Measurements from ENCODE around the gene TGFBR1.

The TGFBR1 gene

DNA sequence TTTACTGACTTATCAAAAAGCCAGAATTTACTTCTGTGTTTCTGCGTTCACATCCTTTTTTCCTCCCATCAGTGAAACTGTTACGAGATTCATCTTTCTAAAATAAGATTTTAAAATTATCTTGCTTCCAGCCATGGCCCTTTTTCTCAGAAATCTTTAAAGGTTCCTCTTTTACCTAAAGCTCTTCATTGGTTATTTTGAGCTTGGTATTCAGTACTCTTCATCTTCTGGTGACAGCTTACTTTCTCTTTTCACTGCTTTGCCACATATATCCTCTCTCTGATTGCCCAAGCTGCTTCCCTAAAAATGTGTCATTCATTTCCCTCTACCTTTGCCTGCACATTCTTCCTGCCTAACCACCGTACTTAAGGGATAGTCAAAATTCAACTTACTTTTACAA is 32.3 kb downstream of the TGFBR1 start:
- DNase-seq (ENCODE audit: low read depth) = no peak

DNA sequence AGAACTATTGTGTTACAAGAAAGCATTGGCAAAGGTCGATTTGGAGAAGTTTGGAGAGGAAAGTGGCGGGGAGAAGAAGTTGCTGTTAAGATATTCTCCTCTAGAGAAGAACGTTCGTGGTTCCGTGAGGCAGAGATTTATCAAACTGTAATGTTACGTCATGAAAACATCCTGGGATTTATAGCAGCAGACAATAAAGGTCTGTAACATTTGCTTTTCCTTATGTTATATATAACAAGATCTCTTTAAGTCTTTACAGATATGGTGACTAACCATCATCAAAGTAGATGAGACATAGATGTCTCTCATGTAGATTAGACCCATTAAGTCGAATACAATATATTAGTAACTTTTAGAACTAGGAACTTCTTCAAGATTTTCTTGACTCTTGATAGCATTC is 33.0 kb downstream of the TGFBR1 start:
- no peak for DNase-seq (ENCODE audit: low read depth)

DNA sequence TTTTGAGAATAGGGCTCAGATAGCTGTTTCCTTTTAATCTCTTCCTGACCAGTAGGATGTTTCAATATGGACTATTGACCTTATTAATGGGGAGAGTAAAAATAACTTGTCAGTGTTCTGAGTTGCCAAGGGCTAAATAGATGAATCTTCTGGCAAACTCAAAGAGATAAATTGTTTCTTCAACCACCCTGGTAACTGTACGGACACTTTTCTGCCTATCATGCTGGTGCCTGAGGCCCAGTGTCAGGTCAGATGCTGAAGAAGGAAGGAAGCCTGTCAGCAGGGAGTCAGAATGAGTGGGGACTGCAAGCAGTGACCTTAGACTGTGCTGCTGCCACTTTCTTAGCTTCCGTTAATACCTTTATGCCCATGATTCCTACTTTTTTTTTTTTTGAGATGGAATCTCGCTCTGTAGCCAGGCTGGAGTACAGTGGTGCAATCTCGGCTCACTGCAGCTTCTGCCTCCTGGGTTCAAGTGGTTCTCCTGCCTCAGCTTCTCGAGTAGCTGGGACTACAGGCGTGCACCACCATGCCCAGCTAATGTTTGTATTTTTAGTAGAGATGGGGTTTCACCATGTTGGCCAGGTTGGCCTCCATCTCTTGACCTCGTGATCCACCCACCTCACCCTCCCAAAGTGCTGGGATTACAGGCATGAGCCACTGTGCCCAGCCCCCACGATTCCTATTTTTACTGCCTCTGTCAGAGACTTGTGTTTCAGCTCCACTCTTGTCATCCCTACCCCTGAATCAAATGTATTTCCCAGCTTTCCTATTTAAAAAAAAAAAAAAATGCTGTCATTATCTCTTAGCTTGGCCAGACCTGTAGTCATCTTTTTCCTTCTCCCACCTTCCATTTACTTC is 33.7 kb downstream of the TGFBR1 start:
- no peak for DNase-seq (ENCODE audit: low read depth)

DNA sequence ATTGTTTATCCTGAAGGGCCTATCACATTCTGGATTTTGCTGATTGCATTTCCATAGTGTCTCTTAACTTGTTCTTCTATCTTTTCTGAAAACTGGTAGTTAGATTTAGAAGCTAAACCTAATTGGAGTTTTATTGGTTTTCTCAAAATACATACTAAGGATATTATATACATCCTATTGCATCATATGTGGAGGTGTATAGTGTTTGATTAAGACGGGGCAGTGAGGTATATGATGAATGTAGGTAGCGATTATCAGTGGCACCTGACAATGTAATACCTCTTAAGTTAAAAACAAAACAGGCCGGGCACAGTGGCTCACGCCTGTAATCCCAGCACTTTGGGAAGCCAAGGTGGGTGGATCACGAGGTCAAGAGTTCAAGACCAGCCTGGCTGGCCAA is 35.0 kb downstream of the TGFBR1 start:
- DNase-seq (ENCODE audit: low read depth) = no peak

DNA sequence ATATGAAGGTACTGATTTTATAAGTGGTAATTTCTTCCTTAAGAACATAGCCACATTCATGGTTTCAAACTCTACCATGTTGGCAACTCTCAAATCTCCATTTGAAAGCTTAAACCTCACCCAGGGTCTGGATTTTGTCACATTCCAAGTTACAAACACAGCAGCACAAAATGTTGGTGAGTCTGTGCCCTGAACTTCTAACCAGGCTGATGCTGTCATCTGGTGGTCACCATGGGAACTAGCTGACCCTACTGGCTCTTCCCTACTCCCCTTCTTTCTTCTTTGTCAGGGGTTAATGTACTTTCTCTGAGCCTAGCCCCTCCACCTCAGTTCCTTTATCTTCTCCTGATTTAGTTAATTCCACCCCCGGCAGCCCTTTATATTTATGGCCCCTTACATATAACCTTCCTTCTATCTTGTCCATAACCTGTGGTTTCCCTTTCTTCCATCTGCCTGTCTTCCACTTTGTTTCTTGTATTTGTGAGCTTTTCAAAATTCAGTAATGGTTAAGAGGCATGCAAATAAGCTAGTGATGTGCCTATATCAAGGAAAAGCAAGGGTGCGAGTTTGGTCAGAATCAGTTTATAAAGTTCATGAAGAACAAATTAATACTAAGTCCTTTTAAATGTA is 35.9 kb downstream of the TGFBR1 start:
- DNase-seq (ENCODE audit: low read depth) = peak; percentile 10

DNA sequence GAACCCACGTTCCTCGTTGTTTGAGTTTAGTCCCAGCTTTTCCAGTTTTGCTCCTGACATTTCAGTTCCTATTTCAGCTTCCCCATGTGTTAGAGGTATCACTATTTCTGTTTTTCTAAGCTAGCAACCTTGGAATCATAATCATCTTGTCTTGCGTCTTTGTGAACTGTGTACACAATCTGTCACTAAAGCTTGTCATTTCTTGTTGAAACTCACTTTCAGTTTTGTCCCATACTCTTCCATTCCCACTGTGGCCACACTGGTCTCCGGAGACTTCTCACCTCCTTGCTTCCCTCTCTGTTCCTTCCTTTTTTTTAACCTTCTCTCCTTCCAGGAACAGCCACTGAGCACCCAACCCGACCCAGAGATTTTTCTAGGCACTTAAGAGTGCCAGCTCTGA is 36.9 kb downstream of the TGFBR1 start:
- DNase-seq (ENCODE audit: low read depth) = no peak

DNA sequence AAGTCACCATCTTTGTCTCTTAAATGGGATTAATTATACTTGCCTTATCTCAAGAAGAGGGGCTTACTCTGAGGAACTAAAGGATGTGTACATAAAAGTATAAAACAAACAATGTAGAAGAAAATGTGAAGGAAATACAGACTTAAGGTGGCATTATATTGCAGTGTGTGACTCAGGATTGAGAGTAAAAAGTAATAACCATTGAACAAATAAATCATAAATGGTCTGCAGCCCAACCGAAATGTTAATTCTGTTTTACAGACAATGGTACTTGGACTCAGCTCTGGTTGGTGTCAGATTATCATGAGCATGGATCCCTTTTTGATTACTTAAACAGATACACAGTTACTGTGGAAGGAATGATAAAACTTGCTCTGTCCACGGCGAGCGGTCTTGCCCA is 37.4 kb downstream of the TGFBR1 start:
- DNase-seq (ENCODE audit: low read depth) = no peak

DNA sequence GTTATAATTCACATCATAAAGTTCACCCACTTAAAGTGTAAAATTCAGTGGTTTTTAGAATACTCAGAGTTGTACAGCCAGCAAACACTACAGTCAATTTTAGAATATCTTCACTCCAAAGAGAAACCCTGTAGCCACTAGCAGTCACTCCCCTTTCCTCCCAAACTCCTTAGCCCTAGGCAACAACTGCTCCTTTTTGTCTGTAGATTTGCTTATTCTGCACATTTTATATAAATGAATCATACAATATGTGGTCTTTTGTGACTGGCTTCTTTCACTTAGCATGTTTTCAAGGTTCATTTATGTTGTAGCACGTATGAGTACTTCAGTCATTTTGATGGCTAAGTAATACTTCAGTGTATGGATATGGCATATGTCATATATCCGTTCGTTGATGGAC is 38.7 kb downstream of the TGFBR1 start:
- no peak for DNase-seq (ENCODE audit: low read depth)

DNA sequence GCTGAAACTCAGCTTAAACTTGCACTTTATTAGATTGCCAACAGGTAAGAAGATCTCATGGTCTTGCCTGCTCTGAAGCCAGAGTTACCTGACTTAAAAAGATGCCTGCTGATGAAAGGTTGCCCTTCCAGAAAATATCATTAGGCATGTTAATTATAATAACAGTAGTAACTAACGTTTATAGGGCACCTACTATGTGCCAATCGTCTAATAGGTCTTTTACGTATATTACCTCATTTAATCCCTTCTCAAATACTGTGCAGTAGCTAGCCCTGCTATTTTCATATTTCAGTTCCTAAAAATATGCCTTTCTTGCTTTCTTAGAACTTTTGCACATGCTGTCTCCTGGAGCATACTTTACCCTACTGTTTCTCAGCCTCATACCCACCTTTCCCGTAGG is 40.1 kb downstream of the TGFBR1 start:
- no peak for DNase-seq (ENCODE audit: low read depth)

DNA sequence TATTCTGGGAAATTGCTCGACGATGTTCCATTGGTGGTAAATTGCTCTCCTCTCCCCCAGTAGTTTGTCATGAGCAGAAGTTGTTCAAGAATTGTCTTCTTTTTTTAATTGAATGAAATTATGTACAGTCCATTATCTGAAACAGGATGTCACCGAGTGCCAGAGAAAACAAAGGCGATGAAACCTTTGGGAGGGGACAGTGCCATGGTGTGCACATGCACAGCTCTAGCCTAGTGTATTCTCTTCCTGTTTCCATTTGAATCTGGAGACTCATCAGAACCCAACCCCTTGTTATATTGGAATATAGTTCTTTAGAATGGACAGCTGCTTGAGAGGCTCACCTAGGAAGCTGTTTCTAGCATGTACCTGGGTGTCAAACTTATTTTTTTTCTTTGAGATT is 41.7 kb downstream of the TGFBR1 start:
- no peak for DNase-seq (ENCODE audit: low read depth)

DNA sequence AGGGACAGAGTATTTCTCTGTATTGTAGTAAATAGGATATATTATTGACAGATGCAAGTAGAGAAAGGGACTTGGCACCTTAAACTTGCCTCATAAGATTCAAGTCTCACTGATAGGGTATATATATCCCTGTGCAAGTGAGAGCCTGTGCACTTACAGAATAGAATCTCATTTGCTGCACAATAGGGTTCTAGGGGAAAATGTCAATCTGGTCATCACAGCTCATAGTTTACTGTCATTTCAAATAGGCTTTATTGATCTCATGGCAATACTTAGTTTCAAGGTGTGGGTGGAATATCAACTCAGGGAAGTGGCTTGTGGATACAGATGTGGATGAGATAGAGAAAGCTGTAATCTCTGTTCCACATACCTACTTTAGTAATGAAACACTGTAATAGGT is 42.3 kb downstream of the TGFBR1 start:
- no peak for DNase-seq (ENCODE audit: low read depth)

DNA sequence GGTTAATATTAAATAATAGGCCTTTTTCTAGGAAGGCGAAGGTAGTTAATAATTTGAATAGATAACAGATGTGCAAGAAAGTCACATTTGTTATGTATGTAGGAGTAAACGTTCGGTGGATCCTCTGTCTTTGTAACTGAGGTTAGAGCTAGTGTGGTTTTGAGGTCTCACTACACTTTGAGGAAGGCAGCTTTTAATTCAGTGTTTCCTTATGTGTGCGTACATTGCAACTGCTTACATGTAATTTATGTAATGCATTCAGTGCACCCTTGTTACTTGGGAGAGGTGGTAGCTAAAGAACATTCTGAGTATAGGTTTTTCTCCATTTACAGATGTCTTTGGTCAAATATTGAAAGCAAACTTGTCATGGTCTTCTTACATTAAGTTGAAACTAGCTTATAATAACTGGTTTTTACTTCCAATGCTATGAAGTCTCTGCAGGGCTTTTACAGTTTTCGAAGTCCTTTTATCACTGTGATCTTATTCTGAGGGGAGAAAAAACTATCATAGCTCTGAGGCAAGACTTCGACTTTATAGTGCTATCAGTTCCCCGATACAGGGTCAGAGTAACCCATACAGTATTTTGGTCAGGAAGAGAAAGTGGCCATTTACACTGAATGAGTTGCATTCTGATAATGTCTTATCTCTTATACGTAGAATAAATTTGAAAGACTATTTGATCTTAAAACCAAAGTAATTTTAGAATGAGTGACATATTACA is 45.7 kb downstream of the TGFBR1 start:
- DNase-seq (ENCODE audit: low read depth) = no peak

DNA sequence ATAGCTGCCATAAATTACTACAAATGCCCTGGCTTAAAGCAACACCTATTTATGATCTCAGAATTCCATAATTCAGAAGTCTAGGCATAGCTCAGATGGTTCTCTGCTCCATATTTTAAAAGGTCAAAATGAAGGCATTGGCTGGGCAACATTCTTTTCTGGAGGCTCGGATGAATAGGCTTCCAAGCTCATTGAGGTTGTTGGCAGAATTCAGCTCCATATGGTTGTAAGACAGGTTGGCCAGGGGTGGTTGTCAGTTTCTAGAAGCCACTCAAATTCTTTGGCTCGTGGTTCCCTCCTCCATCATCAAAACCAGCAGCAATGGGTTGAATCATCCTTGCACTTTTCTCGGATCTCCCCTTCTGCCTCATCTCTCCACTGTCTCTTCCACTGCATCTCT is 49.4 kb downstream of the TGFBR1 start:
- DNase-seq (ENCODE audit: low read depth) = no peak

DNA sequence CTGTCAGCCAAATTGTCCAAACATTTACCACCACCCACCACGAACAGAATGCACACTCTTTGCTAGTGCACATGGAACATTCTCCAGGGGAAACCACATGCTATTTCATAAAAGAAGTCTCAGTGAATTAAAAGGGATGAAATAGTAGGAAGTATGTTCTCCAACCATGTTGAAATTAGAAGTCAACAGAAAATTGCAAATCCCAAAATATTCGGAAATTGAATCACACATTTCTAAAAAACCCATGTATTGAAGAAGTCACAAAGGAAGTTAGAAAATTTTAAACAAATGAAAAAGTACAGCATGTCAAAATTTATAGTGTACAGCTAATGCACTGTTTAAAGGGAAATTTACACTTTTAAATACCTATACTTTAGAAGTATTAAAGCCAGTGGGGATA is 50.8 kb downstream of the TGFBR1 start:
- no peak for DNase-seq (ENCODE audit: low read depth)

DNA sequence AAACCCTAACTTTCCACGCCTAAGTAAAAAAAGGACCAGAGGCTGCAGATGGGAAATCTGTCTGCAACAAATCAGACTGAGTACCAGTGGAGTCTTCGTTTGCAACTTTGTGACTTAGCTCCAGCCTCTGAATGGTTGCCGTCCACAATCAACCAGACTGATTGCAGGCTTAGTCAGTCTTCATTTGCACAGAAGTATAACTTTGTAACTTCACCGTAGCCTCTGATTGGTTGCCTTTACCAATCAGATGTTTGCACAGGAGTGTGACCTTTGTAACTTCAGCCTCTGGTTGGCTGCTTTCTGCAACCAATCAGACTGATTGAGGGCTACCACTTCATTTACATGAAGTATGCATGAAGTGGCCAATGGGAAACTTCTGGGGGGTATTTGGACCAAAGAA is 53.7 kb downstream of the TGFBR1 start:
- DNase-seq (ENCODE audit: low read depth) = no peak

DNA sequence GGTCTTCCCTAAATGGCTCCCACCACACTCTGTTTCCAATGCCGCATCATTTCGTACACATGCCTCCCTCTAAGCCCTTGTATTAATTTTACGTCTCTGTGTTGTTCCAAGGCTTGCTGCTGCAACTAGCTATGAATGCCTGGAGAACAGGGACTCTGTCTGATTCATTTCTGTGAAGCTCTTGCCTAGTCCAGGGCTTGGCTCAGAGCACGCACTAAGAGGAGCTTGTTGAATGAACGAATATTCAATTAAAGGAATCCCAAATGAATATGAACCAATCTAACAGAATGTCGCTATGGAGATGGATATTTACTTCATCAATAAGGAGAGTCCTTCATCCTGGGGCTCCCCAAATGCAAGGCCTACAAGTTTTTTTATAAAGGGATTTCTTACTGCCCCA is 55.3 kb downstream of the TGFBR1 start:
- DNase-seq (ENCODE audit: low read depth) = no peak

DNA sequence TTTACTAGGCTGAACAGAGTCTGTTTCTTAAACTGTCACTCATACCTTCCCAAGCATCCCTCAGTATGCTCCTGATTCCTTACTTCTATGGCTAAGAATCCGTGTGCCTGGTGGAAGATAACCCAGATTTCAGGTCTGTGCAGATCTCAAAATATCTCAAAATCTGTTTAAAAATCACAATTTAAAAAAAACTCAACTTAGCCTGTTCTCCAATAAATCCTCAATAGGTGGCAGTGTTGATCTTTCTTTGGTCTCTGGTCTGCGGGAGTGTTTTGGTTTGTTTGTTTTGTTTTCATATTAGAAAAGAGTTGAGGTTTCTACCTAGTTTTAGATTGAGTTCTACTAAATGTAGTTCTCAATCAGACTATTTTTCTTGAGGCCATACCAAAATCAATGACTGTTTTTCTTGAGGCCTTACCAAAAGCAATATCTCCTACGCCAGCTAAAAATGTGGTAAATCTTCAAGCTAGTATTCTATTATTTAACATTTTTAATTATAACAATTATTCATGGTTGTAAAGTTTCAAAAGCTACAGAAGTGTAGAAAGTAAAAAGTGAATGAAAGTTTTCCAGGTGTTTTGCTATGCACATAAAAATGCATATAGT is 57.9 kb downstream of the TGFBR1 start:
- DNase-seq (ENCODE audit: low read depth) = no peak

DNA sequence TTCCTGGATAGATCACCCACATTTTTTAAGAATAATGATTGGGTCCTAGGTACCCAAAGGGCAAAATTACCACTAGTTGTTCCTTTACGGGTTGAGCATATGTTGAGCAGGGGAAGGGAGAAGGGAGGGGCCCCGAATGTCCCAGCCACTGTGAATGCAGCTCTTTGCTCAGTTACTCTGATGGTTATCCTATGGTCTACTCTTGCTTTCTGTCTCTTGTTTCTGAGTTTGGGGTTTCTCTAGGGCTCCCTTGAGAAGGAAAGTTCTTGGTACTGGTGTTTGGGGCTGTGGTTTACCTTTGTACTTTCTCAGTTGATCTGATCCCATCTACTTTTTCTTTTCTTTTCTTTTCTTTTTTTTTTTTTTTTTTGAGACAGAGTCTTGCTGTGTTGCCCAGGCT is 61.2 kb downstream of the TGFBR1 start:
- no peak for DNase-seq (ENCODE audit: low read depth)

DNA sequence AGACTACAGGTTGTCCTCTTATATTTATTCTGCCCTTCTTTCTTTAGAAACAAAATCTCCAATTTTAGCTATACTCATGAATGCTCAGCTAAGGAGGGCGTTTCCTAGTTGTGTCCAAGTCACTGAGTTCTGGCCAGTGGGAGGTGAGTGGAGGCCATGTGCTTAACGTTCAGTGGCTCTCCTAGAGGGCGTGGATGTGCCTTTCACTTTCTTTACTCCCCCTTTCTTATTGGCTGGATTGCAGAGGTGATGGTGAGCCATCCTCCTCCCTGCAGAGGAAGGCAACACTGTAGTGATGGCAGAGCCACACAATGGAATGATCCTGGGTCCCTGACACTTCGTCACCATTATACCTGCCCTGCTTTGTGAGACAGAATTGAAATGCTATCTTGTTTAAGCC is 62.2 kb downstream of the TGFBR1 start:
- DNase-seq (ENCODE audit: low read depth) = no peak

DNA sequence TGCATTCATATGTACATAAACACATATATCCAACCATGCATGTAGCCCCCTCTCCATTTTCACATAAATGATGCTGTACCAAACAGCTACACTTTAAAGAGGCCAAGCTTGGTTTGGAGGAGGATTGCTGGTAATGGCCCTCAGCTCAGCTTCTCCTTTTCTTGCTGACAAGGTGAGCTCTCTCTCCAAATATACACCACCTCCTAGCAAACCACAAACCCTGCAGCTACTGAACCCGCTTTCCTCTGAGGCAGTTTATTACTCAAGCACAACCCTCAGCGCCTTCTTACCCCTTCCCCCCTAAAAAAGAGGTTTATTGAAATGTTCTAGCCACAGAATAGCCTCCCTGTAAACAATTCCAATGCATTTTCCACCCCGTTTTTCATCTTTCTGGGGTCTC is 62.8 kb downstream of the TGFBR1 start:
- DNase-seq (ENCODE audit: low read depth) = no peak

DNA sequence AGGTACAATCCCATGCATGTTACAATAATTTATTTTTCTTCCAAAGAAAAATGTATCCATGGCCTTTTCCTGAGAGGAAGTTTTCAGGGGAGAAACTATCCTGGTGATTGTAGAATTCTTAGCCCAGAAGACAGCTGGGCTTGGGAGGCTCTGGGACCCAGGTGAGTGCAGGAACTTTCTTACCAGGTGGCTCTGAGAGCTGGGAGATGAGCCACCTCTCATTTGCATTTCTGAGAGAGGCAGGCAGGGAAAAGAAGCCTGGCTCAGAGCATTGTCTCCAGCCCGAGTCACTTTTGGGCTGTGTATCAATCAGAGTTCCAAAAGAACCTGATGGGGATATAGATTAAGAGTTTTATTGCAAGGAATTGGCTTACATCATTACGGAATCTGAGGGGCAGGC is 64.2 kb downstream of the TGFBR1 start:
- DNase-seq (ENCODE audit: low read depth) = no peak

DNA sequence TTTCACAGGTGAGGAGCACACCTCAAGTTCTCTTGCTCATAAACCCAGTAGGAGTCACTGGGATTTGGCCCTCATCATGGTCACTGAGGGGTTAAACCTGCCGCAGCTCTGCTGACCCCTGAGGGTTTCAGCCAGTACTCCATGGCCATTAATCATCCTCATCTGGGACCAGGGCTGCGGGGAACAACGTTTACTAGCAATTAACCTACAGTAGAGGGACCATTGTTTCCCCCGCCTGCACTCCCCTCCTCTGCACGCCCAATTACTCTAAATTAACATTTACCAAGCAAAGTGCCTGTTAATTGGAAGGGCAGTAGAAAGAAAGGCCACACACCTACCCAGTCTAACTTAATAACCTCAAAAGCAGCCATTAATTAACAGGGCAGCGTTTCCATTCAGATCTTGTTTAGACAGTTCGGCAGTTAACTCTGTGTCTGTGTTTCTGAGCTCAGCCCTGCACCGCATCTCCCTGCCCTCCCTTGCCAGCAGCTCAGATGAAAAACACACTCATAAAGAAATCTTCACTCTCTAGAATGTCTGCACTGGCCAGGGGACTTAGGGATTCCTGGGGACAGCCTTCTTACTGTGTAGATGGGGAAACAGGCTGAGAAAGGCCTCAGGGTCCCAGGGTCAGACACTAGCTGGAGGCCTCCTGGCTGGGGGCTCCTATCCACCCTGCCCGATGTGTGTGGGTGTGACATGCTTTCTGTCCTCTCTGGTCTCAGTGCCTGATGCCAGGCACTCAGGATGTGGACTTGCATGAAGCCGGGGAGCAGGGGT is 65.3 kb downstream of the TGFBR1 start:
- no peak for DNase-seq (ENCODE audit: low read depth)
